Stimulated activated CD8-positive, alpha-beta memory T cell treated with anti-CD3 and anti-CD28 coated beads, Interleukin-12 subunit alpha, Interleukin-12 subunit beta, amount 100 ng/mL, for 24 hours (primary cell): Measurements from ENCODE around the gene PTPRN2.

Experiments
- DNase-seq: peaks from one replicate; pipeline ENCODE4 v3.0.0-alpha.2; 2020; ENCODE audit errors: extremely low read depth

Gene PTPRN2

DNA sequence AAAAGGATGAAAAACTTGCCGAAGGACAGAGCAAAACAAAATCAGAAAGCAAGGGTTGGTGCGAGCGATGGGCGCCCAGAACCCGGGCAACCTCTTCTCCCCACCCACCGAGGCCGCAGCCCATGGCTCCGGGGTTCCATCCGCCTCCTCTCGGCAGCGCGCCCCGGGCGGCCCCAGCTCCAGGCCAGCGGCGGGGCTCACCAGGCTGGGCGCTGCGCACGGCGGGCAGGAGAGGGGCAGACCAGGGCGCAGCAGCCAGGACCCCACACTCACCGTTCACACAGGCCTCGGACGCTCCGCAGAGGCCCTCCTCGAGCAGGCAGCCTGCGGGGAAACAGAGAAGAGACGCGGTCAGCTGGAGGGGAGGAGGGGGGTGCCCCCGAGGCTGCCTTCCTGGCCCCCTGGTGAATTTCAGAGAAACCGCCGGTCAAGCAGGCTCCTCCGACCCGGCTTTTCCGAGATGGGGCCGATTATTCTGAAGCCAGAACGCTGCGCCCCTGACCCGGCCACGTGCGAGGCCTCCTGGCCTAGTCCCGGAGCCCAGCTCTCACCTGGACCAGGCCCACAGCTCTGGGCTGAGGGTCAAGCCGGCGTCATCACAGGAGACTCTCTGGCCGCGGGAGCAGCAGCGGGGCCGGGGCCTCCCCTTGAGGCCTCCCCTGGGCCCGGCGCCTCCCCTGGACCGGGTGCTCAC, 98.0 kb downstream of the PTPRN2 start:
- DNase-seq: no peak

DNA sequence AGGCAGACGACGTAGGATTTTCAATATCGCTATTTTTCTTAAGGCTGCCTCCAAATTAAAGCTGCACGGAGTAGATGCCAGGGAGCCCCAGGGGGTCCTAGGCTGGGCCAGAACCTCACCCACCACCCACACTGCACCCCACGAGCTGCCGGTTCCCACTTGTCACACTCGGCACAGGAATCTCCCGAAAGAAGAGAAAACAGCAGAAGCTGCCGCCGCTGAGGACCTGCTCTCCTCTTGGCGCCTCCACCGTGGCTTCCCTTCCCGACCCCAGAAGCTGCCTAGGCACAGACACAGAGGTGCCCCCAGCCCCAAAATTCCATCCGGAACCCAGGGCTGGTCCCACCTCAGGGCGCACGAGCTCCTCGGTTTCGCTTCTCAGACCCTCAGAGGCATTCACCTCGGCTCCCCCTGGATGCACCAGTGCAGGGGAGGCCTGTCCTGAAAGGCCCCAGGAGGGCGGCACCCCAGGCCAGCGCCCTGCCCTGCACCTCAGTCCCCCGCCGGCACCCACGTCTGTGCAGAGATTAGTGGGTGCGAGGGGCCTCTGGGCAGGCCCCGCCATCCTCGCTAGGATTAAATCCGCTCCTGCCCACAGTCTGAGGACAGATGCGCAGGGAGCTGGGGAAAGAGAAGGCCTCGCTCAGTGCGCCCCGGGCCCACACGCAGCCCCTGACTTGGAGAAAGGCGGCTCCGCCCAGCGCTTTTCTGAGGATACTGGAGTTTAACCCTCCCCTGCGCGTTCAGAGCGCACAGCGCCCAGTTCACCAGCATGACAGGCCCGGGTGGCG, 99.2 kb downstream of the PTPRN2 start:
- DNase-seq: no peak

DNA sequence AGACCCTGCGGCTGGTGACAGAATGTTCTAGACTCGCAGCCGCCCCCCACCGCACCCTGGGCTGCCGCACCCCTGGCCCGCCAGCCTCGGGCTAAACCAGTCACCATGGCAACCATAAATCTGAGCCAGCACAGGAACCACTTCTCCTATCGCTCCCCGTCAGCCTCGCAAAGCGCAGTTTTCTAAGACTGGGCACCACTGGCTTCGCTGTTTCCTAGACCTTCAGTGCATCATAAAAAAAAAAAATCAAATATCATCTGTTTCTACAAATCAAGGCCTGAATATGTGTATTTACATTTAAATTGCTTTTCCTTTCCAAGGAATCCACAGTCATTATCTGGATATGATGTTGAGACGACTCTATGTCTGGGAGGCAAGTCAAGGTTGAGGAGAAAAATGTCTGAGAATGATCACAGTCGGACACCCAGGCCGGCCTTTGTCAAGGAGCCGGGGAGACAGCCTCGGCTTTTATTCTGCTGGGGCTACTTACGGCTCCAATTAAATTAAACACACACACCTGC, 99.9 kb downstream of the PTPRN2 start:
- no peak for DNase-seq

DNA sequence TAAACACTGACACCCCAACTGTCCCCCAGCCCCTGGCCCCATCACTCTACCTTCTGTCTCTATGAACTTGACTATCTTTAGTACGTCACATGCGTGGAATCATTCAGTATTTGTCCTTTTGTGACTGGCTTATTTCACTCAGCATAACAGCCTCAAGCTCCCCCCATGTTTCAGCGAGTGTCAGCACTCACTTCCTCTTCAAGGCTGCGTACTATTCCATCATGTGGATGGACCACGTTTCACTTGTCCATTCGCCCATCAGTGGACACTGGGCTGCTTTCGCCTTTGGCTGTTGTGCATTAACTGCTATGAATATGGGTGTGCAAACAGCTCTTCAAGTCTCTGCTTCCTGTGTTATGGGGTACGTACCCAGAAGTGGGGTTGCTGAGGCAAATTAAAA, 100.7 kb downstream of the PTPRN2 start:
- DNase-seq: no peak

DNA sequence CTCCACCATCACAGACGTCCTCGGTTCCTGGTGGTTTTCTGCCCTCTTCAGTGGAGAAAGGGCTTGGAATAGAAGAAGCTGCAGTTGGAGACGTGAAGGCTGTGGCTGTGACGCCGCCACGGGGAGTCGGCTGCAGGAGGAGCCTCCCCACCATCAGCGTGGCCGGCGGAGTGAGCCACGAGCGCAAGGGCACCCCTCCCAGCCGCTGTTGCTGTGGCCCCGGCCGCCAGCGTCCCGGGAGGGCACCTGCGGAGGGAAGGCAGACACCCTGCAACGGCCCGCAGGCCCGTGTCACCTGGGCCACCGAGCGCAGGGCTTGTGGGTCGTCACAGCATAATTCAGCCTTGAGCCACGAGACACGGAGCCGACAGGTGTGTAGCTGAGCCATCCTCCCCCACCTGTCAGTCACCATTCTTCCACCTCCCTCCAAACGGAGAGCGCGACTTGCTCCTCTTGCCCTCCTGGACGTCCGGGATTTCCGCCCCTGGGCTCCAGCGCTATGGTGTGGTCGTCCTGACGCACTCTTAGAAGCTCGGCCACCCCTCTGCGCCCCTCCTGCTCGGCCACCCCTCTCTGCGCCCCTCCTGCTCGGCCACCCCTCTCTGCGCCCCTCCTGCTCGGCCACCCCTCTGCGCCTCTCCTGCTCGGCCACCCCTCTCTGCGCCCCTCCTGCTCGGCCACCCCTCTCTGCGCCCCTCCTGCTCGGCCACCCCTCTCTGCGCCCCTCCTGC, 102.7 kb downstream of the PTPRN2 start:
- no peak for DNase-seq

DNA sequence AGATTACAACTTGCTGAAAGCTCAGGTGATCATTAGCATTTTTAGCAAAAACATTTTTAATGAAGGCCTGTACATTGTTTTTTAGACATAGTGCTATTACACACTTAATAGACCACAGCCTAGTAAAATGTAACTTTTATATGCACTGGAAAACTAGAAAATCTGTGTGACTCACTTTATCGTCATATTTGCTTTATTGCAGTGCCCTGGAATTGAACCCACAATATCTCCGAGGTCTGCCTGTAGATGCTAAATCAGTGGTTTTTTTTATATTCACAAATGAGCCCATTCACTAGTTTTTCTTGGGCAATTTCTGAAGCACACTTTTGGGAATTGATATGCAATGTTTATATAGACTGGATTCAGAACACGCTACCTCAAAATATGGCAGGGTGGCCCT, 105.1 kb downstream of the PTPRN2 start:
- DNase-seq: no peak

DNA sequence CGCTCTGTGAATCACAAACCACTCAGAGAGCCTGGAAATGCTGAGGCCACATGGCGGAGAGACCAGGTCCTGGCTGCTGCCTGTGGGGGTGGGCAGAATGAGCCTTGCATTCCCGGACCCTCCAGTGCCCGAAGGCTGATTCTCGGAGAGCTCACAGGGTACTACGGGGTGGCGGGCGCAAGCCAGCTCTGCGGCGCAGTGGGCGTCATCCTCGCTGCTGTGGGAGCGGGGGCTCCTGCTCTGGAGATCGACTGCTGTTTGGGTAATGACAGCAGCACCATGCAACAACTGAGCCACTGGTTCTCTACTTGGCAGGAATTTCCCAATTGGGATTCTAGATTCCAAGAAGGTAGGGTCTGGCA, 108.0 kb downstream of the PTPRN2 start:
- DNase-seq: no peak

DNA sequence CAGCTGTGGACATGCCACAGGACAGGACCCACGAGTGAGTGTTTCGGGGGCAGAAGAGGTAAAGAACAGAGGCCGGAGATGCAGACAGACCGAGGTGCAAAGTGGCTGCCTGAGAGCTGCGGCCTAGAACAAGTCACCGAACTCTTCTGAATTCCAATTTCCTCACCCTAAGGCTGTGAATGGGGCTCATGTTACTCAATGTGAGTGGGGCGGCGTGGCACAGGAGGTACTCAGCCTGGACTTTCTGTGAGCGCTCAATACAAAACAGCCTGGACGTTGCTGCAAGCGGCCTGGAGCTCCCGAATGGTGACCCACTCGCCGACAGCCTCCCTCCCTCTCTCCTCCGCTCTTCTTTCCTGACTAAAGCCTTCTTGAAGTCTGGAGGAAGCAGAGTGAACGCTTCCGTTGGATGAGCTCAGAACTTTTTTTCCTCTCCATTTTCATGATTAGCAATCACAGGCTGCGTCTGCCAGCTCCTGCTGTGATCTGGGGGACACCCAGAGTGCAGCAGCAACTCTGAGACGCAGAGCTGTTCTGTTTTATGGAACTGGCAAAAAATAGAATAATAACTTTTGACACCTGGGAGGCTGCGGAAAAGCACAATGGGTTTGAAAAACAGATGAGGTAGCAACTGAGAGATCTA, 108.5 kb downstream of the PTPRN2 start:
- no peak for DNase-seq

DNA sequence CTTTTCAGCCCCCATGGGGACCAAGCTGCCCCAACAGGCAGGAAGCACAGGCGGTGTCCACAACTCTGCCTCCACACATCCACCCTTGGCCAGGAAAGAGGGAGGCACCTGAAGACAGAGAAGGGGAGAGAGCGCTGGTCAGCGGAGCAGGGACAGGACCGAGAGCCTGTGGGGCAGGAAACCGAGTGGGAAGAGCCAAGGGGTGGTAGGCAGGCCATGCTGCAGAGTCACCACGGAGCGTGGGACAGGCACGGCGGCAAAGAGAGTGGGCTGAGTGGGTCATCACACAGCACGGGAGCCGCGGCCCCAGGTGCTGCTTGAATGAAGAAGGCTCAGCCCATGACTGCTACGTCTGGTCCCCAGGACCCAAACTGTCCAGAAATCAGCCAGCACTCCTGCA, 109.8 kb downstream of the PTPRN2 start:
- DNase-seq: no peak

DNA sequence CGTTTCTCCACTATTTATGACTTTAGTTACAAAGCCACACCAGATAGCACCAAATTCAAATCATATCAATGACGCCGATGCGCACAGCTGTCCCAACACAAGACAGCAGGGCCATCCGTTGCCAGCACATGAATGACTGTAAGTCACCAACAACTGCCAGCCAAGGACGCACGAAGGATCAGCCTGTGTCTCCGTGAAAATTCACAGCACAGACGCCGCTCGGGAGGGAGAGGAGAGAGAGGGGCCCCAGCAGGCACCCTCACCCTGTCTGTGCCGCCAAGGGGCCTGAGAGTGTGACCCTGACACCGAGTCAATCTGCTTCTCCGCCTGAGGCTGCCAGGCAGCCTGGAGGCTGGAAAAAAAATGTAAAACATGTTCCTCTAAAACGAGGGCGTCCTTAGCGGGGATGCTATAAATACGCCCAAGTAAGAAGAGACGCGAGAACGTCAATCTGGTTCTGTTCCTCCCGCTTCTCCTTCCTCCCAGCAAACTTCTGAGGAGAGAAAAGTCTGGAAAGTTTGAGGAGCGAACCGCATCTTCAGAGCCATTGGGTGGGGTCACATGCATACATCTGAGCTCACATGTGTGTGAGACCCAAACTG, 111.2 kb downstream of the PTPRN2 start:
- no peak for DNase-seq

DNA sequence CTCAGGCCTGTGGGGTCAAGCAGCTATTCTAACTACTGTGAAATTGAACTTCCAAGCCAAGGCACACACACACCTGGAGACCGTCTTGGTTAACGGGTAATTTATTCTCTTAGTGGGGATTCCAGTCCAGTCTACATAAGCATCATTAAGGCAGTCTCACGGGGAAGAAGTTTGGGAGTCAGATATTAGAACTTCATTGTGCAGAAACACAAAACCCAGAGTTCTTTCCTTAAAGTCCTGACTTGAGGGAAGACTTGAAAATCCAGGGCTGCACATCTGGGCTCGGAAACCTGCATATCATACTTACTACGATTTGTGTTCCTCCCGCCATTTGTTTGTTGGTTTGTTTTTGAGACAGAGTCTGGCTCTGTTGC, 112.0 kb downstream of the PTPRN2 start:
- DNase-seq: no peak

DNA sequence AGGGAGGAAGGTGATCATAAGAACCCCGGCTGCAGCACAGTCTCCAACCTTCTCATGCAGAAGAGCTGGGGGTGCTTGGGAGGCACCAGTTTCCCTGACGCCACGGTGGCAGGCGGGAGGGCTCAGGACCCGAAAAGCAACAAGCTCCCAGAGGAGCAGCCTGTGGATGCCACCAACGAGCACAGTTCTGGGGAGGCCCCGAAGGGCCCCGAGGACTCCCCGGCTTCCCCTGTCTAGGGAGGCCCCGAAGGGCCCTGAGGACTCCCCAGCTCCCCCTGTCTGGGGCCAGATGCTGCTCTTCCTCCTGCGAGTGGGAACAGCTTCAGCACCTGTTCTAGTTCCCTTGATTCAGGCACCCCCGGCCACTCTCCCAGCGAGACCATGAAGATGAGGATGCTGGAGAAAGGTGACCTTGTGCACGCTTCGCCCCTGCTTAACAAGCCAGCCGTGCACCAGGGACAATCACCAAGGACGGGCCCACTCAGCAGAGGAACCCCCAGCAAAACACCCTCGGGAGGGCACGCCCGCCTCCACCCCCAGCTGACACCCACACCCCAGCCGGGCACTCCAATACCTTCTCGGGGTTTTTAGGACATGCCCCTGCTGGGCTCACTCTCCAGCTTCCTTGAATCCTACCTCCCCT, 112.5 kb downstream of the PTPRN2 start:
- DNase-seq: no peak

DNA sequence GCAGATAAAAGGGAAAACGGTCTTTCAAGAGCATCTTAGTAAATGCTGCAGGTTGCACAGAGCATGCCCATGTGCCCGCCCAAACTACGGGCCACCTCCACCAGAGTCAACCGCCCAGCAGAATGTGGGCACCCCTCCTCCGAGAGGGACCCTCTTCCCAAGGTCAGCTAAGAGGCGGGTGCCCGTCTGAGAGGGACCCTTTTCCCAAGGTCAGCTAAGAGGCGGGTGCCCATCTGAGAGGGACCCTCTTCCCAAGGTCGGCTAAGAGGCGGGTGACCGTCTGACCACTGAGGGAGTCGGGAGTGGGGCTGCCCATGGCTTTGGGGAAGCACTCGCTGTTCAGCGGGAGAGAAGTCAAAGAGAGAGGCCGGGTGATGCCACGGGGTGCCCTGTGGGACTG, 113.1 kb downstream of the PTPRN2 start:
- DNase-seq: no peak

DNA sequence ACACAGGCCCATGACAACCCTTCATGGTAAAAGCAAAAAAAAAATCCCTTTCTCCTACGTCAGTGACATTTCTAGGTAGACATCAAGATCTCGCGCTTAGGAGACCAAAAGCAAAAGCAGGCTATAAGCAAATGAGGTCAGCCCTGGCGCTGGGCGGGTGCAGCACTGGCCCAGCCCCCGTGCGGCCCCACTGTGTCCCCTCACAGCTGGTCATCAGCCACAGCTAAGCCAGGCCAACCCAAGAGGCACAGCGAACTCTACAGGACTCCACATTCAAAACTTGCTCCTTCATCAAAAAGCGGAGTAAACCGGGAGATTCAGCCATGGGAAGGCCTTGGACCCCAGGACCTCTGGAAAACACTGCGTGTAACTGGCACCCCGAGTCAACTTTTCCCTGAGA, 113.7 kb downstream of the PTPRN2 start:
- no peak for DNase-seq

DNA sequence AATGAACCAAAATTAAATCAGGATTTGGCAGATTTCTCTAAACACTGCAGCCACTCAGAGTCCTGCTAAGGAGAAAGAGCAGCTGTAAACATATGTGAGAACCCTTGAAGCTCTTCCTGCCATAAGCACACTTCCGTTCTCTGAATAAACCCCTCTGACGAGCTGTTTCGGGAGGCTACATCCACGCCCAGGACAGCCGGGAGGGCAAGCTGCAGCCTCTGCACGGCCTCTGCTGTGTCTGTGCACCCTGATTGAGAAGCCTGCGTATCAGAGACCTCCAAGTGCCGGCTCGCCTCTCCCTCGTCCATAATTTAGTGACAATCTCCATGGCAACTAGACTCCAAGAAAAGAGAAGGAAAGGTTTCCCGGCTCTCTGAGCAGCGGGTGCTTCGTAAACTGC, 114.4 kb downstream of the PTPRN2 start:
- no peak for DNase-seq

DNA sequence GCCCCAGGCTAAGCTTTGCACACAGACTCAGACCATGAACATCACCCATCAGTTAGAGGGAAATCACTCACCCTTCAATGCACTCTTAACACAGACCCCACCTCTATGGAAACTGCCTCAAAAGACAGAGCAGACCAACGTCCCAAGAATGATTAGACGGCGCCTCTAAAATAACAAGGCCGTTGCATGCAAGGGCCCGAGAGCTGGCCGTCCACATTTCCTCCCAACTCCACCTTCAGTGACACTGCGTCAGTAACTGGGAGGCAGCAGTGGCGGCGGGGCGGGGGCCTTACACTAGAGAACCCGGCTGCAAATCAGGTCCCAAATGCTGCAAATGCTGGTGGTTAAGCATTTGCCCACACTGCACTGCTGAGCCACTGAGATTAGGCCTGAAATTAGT, 115.0 kb downstream of the PTPRN2 start:
- no peak for DNase-seq

DNA sequence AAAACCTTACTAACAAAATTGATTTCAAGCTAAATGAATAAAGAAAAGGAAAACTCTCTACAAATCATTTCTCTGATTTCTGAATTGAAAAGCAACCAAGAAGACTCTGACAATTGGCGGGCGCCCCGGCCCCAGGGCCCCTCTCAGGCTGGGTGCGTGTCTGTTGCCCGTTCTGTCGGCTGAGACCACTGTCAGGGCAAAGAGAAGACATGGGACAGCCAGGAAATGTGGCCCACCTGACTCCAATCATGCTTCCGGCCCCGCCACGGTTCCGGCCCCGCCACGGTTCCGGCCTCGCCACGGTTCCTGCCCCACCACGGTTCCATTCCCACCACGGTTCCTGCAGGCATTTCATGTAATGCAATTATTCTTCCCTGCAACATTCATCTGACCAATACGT, 115.9 kb downstream of the PTPRN2 start:
- no peak for DNase-seq

DNA sequence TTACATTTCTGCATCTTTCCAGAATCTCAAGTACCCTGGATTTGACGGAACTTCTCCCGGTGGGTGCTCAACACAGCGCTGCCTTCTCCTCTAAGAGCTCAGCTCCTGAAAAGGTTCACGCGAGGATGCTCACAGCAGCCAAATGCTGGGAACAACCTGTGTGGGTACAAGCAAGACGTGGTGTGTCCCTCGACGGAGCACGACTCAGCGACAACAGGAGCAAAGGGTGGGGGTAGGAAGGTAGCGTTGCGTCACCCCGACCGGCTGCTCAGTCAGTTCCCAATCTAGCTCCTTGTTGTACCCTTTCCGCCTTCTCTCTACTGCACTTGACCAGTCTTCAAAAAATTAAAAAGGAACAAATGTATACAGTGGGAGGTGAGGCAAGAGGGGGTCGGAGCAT, 117.3 kb downstream of the PTPRN2 start:
- DNase-seq: no peak

DNA sequence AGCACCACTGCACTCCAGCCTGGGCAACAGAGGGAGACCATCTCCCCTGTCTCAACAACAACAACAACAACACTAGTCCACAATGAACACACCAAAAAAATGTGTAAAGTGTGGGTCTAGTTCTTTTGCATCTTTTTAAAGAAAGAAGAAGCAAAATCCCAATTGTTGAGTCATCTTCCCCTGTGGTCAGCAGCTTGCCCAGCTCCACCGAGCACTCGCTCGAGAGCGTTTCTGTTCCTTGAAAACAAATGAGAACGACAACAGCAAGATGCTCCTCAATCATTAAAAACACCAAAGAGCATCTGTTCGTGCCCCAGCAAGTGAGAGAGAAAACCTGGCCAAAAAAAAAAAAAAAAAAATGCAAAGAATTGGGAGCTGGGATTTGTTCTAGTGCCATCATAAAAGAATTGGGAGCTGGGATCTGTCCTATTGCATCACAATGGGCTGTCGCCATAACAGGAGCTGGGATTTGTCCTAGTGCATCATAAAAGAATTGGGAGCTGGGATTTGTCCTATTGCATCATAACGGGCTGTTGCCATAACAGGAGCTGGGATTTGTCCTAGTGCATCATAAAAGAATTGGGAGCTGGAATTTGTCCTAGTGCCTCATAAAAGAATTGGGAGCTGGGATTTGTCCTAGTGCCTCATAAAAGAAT, 118.1 kb downstream of the PTPRN2 start:
- no peak for DNase-seq

DNA sequence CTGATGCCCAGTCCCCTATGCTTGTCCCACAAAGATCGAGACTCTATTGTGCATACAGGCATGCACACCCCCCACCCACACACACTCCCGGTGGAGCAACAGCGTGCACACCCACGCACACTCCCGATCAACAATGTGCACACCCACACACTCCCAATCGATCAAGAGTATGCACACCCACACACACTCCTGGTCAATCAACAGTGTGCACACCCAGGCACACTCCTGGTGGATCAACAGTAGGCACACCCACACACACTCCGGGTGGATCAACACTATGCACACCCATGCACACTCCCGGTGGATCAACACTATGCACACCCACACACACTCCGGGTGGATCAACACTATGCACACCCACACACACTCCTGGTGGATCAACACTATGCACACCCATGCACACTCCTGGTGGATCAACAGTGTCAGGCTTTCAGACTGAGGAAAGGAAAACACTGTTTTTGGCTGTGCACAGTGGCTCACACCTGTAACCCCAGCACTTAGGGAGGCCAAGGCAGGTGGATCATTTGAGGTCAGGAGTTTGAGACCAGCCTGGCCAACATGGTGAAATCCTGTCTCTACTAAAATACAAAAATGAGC, 118.8 kb downstream of the PTPRN2 start:
- DNase-seq: no peak
